ENCODE data around the gene TNFSF10. TPM values are rescaled to one million over a fixed set of nuclear protein-coding genes. Genes with fewer than 3 reads are reported as not detected.
A peak's percentile ranks its signal among the peaks of the same experiment; 100 is the strongest.

The TNFSF10 gene
- total and polyA plus RNA-seq, 10 of the 15 experiments (the other 5 are each of a cell fraction or from before 2014, with no cell fraction given) = 2.1 to 12.3 (median 4.4) TPM

DNA sequence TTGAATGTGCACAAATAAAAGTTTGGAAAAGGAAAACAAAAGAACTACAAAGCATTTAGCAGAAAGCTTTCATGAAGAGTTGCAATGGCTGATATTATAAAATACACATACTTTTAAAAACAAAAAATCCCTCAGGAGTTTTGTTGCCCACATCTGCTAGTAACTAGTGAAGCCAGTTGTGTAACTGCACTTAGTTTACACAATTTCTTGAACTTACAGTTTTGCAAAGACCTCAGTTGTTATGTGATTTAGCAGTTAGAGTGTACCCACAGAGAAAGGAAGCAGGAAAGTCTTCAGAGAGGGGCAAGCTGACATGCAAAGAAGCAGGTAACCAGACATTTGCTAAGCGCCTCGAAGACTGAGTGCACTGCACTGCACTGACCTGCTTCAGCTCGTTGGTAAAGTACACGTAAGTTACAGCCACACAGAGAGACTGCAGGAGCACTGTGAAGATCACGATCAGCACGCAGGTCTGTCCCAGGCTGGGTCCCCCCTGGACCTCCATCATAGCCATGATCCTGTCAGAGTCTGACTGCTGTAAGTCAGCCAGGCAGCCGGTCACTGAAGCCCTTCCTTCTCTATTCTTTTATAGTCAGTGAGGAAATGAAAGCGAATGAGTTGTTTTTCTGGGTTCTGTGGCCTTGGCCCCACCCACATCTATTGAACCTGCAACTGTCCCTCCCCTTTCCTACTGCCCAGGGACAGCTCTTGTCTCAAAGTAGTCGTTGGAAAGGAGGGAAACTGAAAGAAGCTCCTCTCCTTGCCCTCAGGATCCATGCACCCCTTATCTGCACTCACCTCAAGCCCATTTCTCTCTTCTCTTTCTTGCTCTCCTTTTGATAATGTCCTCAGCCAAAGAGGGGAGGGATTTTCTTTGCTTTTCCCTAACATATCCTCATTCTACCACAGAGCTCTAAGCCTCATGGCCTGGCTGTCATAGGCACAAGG, at the start of gene TNFSF10 (continued):
- TF ChIP-seq, protein P1, sequence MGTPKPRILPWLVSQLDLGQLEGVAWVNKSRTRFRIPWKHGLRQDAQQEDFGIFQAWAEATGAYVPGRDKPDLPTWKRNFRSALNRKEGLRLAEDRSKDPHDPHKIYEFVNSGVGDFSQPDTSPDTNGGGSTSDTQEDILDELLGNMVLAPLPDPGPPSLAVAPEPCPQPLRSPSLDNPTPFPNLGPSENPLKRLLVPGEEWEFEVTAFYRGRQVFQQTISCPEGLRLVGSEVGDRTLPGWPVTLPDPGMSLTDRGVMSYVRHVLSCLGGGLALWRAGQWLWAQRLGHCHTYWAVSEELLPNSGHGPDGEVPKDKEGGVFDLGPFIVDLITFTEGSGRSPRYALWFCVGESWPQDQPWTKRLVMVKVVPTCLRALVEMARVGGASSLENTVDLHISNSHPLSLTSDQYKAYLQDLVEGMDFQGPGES (IDR thresholded peaks at IDR 0.05) = no peak
- peak; percentile 89 for TF ChIP-seq POLR2A (IDR thresholded peaks at IDR 0.05; ENCODE audit: low read depth, low read length)
- TF ChIP-seq, protein P2, sequence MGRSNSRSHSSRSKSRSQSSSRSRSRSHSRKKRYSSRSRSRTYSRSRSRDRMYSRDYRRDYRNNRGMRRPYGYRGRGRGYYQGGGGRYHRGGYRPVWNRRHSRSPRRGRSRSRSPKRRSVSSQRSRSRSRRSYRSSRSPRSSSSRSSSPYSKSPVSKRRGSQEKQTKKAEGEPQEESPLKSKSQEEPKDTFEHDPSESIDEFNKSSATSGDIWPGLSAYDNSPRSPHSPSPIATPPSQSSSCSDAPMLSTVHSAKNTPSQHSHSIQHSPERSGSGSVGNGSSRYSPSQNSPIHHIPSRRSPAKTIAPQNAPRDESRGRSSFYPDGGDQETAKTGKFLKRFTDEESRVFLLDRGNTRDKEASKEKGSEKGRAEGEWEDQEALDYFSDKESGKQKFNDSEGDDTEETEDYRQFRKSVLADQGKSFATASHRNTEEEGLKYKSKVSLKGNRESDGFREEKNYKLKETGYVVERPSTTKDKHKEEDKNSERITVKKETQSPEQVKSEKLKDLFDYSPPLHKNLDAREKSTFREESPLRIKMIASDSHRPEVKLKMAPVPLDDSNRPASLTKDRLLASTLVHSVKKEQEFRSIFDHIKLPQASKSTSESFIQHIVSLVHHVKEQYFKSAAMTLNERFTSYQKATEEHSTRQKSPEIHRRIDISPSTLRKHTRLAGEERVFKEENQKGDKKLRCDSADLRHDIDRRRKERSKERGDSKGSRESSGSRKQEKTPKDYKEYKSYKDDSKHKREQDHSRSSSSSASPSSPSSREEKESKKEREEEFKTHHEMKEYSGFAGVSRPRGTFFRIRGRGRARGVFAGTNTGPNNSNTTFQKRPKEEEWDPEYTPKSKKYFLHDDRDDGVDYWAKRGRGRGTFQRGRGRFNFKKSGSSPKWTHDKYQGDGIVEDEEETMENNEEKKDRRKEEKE (IDR thresholded peaks at IDR 0.05) = no peak
- TF ChIP-seq CHD2 (IDR thresholded peaks at IDR 0.05; ENCODE audit: borderline replicate concordance, low read depth, low read length) = no peak
- TF ChIP-seq ATF2 (IDR thresholded peaks at IDR 0.05; ENCODE audit: low read length) = no peak
- peak; percentile 93 for TF ChIP-seq POLR2AphosphoS5 (IDR thresholded peaks at IDR 0.05; ENCODE audit: low read length)
- TF ChIP-seq WRNIP1 (IDR thresholded peaks at IDR 0.05; ENCODE audit: borderline replicate concordance, low read depth, low read length) = no peak
- no peak for TF ChIP-seq JUNB (IDR thresholded peaks at IDR 0.05)
- TF ChIP-seq HSF1 (IDR thresholded peaks at IDR 0.05; ENCODE audit: low read depth, low read length) = no peak
- no peak for TF ChIP-seq MEF2B (IDR thresholded peaks at IDR 0.05; ENCODE audit: partially characterized antibody, poor library complexity, severe bottlenecking)
- TF ChIP-seq NRF1 (conservative IDR thresholded peaks at IDR 0.05; ENCODE audit: low read depth, low read length) = no peak
- no peak for TF ChIP-seq RAD21 (IDR thresholded peaks at IDR 0.05; ENCODE audit: insufficient read depth, low read depth, low read length)
- TF ChIP-seq CREB1 (IDR thresholded peaks at IDR 0.05; ENCODE audit: low read depth) = no peak
- no peak for TF ChIP-seq TBL1XR1 (IDR thresholded peaks at IDR 0.05; ENCODE audit: low read depth, low read length)
- TF ChIP-seq IKZF2 (IDR thresholded peaks at IDR 0.05) = peak; percentile 47 to 52; a peak in 2 of 4 replicates
- no peak for TF ChIP-seq TARDBP (IDR thresholded peaks at IDR 0.05; ENCODE audit: borderline replicate concordance)
- TF ChIP-seq RUNX3 (IDR thresholded peaks at IDR 0.05; ENCODE audit: low read length) = peak; percentile 70
- TF ChIP-seq, protein P3, sequence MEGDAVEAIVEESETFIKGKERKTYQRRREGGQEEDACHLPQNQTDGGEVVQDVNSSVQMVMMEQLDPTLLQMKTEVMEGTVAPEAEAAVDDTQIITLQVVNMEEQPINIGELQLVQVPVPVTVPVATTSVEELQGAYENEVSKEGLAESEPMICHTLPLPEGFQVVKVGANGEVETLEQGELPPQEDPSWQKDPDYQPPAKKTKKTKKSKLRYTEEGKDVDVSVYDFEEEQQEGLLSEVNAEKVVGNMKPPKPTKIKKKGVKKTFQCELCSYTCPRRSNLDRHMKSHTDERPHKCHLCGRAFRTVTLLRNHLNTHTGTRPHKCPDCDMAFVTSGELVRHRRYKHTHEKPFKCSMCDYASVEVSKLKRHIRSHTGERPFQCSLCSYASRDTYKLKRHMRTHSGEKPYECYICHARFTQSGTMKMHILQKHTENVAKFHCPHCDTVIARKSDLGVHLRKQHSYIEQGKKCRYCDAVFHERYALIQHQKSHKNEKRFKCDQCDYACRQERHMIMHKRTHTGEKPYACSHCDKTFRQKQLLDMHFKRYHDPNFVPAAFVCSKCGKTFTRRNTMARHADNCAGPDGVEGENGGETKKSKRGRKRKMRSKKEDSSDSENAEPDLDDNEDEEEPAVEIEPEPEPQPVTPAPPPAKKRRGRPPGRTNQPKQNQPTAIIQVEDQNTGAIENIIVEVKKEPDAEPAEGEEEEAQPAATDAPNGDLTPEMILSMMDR (IDR thresholded peaks at IDR 0.05 in 2 of 3, conservative IDR thresholded peaks at IDR 0.05 in 1 of 3; ENCODE audit: control insufficient read depth in 2 of 3, extremely low read depth in 1 of 3, insufficient read depth in 1 of 3, low read depth in 3 of 3, low read length in 3 of 3) = no peak
- TF ChIP-seq CHD1 (IDR thresholded peaks at IDR 0.05; ENCODE audit: low read depth, low read length) = no peak
- TF ChIP-seq CBX5 (IDR thresholded peaks at IDR 0.05; ENCODE audit: low read depth) = no peak
- TF ChIP-seq YBX1 (IDR thresholded peaks at IDR 0.05) = no peak
- TF ChIP-seq BACH1 (IDR thresholded peaks at IDR 0.05; ENCODE audit: borderline replicate concordance) = no peak

Data from GM12878 (cell line).